Keratinocyte (primary cell): Measurements from ENCODE around the gene ROPN1L.

Source experiments
- EZH2 ChIP-seq: IDR thresholded peaks from one replicate; pipeline ENCODE4 v1.6.1; 2012; ENCODE audit warnings: inconsistent platforms, mild to moderate bottlenecking, low read length, moderate library complexity
- TF ChIP-seq, protein P1 (sequence below), 3 experiments: IDR thresholded peaks in 1 of 3; conservative IDR thresholded peaks in 1 of 3; optimal IDR thresholded peaks in 1 of 3; 2 replicates in 2 of 3; 3 replicates in 1 of 3; pipeline versions ENCODE3 to v1.5.1; 2011; ENCODE audit warnings: low read length in 3 of 3, mild to moderate bottlenecking in 3 of 3, moderate library complexity in 2 of 3, control low read depth in 1 of 3, inconsistent platforms in 1 of 3; ENCODE audit not compliant: insufficient read depth in 2 of 3; ENCODE audit errors: extremely low read depth in 1 of 3

DNA sequence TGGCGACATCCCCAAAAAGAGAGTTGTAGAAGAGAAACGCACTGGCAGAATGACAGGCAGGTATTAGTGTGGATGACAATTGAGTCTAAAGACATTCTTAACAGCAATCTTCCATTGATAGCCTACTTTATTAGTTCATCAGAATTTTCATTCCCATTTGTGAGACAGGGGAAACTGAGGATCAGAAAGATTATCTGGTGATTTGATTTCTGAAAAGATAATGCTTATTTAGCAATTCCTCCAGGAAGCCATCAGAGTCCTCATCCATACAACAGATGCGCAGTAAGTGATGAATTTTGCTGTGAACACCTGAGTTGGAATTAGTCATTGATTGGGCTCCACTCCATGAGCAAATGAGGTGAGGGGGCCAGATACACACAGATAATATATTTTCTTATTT is 64.9 kb downstream of the ROPN1L start:
- TF ChIP-seq, protein P1, sequence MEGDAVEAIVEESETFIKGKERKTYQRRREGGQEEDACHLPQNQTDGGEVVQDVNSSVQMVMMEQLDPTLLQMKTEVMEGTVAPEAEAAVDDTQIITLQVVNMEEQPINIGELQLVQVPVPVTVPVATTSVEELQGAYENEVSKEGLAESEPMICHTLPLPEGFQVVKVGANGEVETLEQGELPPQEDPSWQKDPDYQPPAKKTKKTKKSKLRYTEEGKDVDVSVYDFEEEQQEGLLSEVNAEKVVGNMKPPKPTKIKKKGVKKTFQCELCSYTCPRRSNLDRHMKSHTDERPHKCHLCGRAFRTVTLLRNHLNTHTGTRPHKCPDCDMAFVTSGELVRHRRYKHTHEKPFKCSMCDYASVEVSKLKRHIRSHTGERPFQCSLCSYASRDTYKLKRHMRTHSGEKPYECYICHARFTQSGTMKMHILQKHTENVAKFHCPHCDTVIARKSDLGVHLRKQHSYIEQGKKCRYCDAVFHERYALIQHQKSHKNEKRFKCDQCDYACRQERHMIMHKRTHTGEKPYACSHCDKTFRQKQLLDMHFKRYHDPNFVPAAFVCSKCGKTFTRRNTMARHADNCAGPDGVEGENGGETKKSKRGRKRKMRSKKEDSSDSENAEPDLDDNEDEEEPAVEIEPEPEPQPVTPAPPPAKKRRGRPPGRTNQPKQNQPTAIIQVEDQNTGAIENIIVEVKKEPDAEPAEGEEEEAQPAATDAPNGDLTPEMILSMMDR (optimal IDR thresholded peaks at IDR 0.05 in 1 of 3, IDR thresholded peaks at IDR 0.05 in 1 of 3, conservative IDR thresholded peaks at IDR 0.05 in 1 of 3; ENCODE audit: extremely low read depth in 1 of 3, insufficient read depth in 2 of 3, low read length in 3 of 3), result no peak
- TF ChIP-seq EZH2, result no peak
